ENCODE data around the gene PHYH.
"Not testable (repeated sequence)": the region's sequence is repeated elsewhere in the genome, so short reads cannot be mapped to it uniquely, and the experiment has no call there.

Gene PHYH

GRCh38 chr10:13331646-13332045 lies 31.8 kb upstream of the PHYH start:
- Histone ChIP-seq H3F3A (ENCODE audit: insufficient read depth) (no peaks in the 10 kb centered on the region), H3K9me3 (ENCODE audit: insufficient read depth, low read length) (no peaks in the 10 kb centered on the region), H3K27me3 (ENCODE audit: low read length) (no peaks in the 10 kb centered on the region), H4K20me1 (ENCODE audit: low read depth, low read length) (no peaks in the 10 kb centered on the region), H3K79me2 (ENCODE audit: insufficient read depth, low read length) (no peaks in the 10 kb centered on the region; the same call in 1 of the 2 replicates), H3K4me2 (ENCODE audit: low read depth, low read length, poor library complexity, severe bottlenecking) (no peak overlapping the region), H3K9me2 (replicated peaks; ENCODE audit: insufficient read depth, low read length) (no peaks in the 10 kb centered on the region), H3K4me3 (ENCODE audit: insufficient read depth, low read length, poor library complexity, severe bottlenecking) (no peak overlapping the region), H2AFZ (ENCODE audit: low read depth, low read length, severe bottlenecking) (no peak overlapping the region), H3K36me3 (ENCODE audit: low read length) (peaks cover 19% of the 10 kb centered on the region), H3K27ac (ENCODE audit: low read depth, low read length) (no peak overlapping the region), H3K9ac (ENCODE audit: low read length) (no peak overlapping the region)
- no peak for TF ChIP-seq EZH2phosphoT487 (conservative IDR thresholded peaks at IDR 0.05; ENCODE audit: low read length)
- TF ChIP-seq CTCF (IDR thresholded peaks at IDR 0.05; ENCODE audit: insufficient read depth, low read length, poor library complexity, severe bottlenecking), result no peak

GRCh38 chr10:13330980-13331379 lies 31.1 kb upstream of the PHYH start:
- H3F3A ChIP-seq (ENCODE audit: insufficient read depth); H3K9me3 ChIP-seq (ENCODE audit: insufficient read depth, low read length); H4K20me1 ChIP-seq (ENCODE audit: low read depth, low read length); H3K4me2 ChIP-seq (ENCODE audit: low read depth, low read length, poor library complexity, severe bottlenecking); H3K9ac ChIP-seq (ENCODE audit: low read length); H3K79me2 ChIP-seq (ENCODE audit: insufficient read depth, low read length); H3K27ac ChIP-seq (ENCODE audit: low read depth, low read length); H3K9me2 ChIP-seq (replicated peaks; ENCODE audit: insufficient read depth, low read length); H3K4me3 ChIP-seq (ENCODE audit: insufficient read depth, low read length, poor library complexity, severe bottlenecking); H3K27me3 ChIP-seq (ENCODE audit: low read length); H2AFZ ChIP-seq (ENCODE audit: low read depth, low read length, severe bottlenecking): not testable (repeated sequence)
- peaks cover 21% of the 10 kb centered on the region for H3K36me3 ChIP-seq (ENCODE audit: low read length)

- TF ChIP-seq EZH2phosphoT487 (conservative IDR thresholded peaks at IDR 0.05; ENCODE audit: low read length), result no peak
- TF ChIP-seq CTCF (IDR thresholded peaks at IDR 0.05; ENCODE audit: insufficient read depth, low read length, poor library complexity, severe bottlenecking), result no peak
- H3K79me2 ChIP-seq (ENCODE audit: insufficient read depth, low read length), result no peaks in the 10 kb centered on the region
- H3K36me3 ChIP-seq (ENCODE audit: low read length), result peaks cover 29% of the 10 kb centered on the region
- H3K27ac ChIP-seq (ENCODE audit: low read depth, low read length), result no peak overlapping the region
- H3F3A ChIP-seq (ENCODE audit: insufficient read depth), result no peaks in the 10 kb centered on the region
- H2AFZ ChIP-seq (ENCODE audit: low read depth, low read length, severe bottlenecking), result no peak overlapping the region
- no peaks in the 10 kb centered on the region for H3K9me2 ChIP-seq (replicated peaks; ENCODE audit: insufficient read depth, low read length)
- H3K9ac ChIP-seq (ENCODE audit: low read length), result no peak overlapping the region
- H3K4me2 ChIP-seq (ENCODE audit: low read depth, low read length, poor library complexity, severe bottlenecking), result no peak overlapping the region
- H3K4me3 ChIP-seq (ENCODE audit: insufficient read depth, low read length, poor library complexity, severe bottlenecking), result no peak overlapping the region
- no peaks in the 10 kb centered on the region for H4K20me1 ChIP-seq (ENCODE audit: low read depth, low read length)
- H3K27me3 ChIP-seq (ENCODE audit: low read length), result no peaks in the 10 kb centered on the region
- H3K9me3 ChIP-seq (ENCODE audit: insufficient read depth, low read length), result no peaks in the 10 kb centered on the region
Measured at GRCh38 chr10:13329565-13329964, 29.7 kb upstream of the PHYH start.

- H3K9me3 ChIP-seq (ENCODE audit: insufficient read depth, low read length), result no peaks in the 10 kb centered on the region
- TF ChIP-seq EZH2phosphoT487 (conservative IDR thresholded peaks at IDR 0.05; ENCODE audit: low read length) (no peak), CTCF (IDR thresholded peaks at IDR 0.05; ENCODE audit: insufficient read depth, low read length, poor library complexity, severe bottlenecking) (no peak)
- no peaks in the 10 kb centered on the region for H3K27me3 ChIP-seq (ENCODE audit: low read length)
- no peaks in the 10 kb centered on the region for H3K79me2 ChIP-seq (ENCODE audit: insufficient read depth, low read length)
- no peak overlapping the region for H3K9ac ChIP-seq (ENCODE audit: low read length)
- H3F3A ChIP-seq (ENCODE audit: insufficient read depth), result no peaks in the 10 kb centered on the region
- no peak overlapping the region for H3K4me2 ChIP-seq (ENCODE audit: low read depth, low read length, poor library complexity, severe bottlenecking)
- no peaks in the 10 kb centered on the region for H4K20me1 ChIP-seq (ENCODE audit: low read depth, low read length)
- no peaks in the 10 kb centered on the region for H3K9me2 ChIP-seq (replicated peaks; ENCODE audit: insufficient read depth, low read length)
- H3K4me3 ChIP-seq (ENCODE audit: insufficient read depth, low read length, poor library complexity, severe bottlenecking), result no peak overlapping the region
- H3K36me3 ChIP-seq (ENCODE audit: low read length), result peaks cover 28% of the 10 kb centered on the region
- H2AFZ ChIP-seq (ENCODE audit: low read depth, low read length, severe bottlenecking), result no peak overlapping the region
- H3K27ac ChIP-seq (ENCODE audit: low read depth, low read length), result no peak overlapping the region
Measured at GRCh38 chr10:13328613-13329012, 28.7 kb upstream of the PHYH start.
